Smooth muscle cell (in vitro differentiated cells): Measurements from ENCODE around the gene VWA7. TPM values are rescaled to one million over a fixed set of nuclear protein-coding genes. Genes with fewer than 3 reads are reported as not detected.

Experiments used
- DNase-seq: peaks from one replicate; lab custom pipeline; 2025; ENCODE audit not compliant: unreplicated experiment; lab: John Stamatoyannopoulos, UW
- H2AFZ ChIP-seq: fragments of 200-600 bp; sonication (generic); 2 replicates; pipeline ENCODE4 v1.6.0; 2016; ENCODE audit warnings: antibody characterized with exemption, low read depth, mild to moderate bottlenecking
- H3F3A ChIP-seq: fragments of 200-600 bp; sonication (generic); 2 replicates; pipeline ENCODE4 v1.6.0; 2017; ENCODE audit warnings: antibody characterized with exemption, low read depth
- H3K27ac ChIP-seq: fragments of 200-600 bp; sonication (generic); 2 replicates; pipeline ENCODE4 v1.5.1; 2016; ENCODE audit warnings: low read depth, mild to moderate bottlenecking
- H3K27me3 ChIP-seq: fragments of 200-600 bp; sonication (generic); 2 replicates; pipeline ENCODE4 v1.6.1; 2016; ENCODE audit warnings: low read depth, mild to moderate bottlenecking
- H3K36me3 ChIP-seq: fragments of 200-600 bp; sonication (generic); 2 replicates; pipeline ENCODE4 v1.5.1; 2016; ENCODE audit warnings: low read depth
- H3K4me1 ChIP-seq: fragments of 200-600 bp; sonication (generic); 2 replicates; pipeline ENCODE4 v1.5.1; 2016; ENCODE audit warnings: low read depth
- H3K4me2 ChIP-seq: fragments of 200-600 bp; sonication (generic); 2 replicates; pipeline ENCODE4 v1.6.0; 2016; ENCODE audit warnings: mild to moderate bottlenecking
- H3K4me3 ChIP-seq: fragments of 200-600 bp; sonication (generic); 2 replicates; pipeline ENCODE4 v1.5.1; 2016; ENCODE audit warnings: mild to moderate bottlenecking
- H3K79me2 ChIP-seq: fragments of 200-600 bp; sonication (generic); 2 replicates; pipeline ENCODE4 v1.6.0; 2016; ENCODE audit warnings: low read depth, mild to moderate bottlenecking
- H3K9ac ChIP-seq: fragments of 200-600 bp; sonication (generic); 2 replicates; pipeline ENCODE4 v1.6.0; 2016; ENCODE audit warnings: low read depth
- H3K9me3 ChIP-seq: fragments of 200-600 bp; sonication (generic); replicated peaks from 2 replicates; pipeline ENCODE4 v1.5.1; 2016; ENCODE audit warnings: low read depth
- H4K20me1 ChIP-seq: fragments of 200-600 bp; sonication (generic); 2 replicates; pipeline ENCODE4 v1.6.0; 2016; ENCODE audit warnings: low read depth
- CTCF ChIP-seq: fragments of 200-600 bp; sonication (generic); IDR thresholded peaks from 2 replicates; pipeline ENCODE4 v1.5.1; 2017; ENCODE audit warnings: borderline replicate concordance, mild to moderate bottlenecking, antibody characterized with exemption; ENCODE audit not compliant: insufficient read depth, poor library complexity, severe bottlenecking
- WGBS: methylation state at CpG from one replicate; pipeline ENCODE4 v1.1.7; 2016; ENCODE audit warnings: low lambda C conversion rate; 5-methylcytosine and 5-hydroxymethylcytosine counted together
- polyA plus RNA-seq: library from polyadenylated mRNA; unstranded; fragments of >200 nt; fragmentation: Nextera tagmentation; extraction: Ambion mirVana; gene quantifications from 2 replicates; pipeline ENCODE4 v1.2.1, GENCODE V29; 2016
- total RNA-seq: library from RNA; depleted of rRNA; stranded (reverse); fragments of >200 nt; gene quantifications from 2 replicates; pipeline ENCODE4 v1.2.3, GENCODE V29; 2014

Gene VWA7
- total and polyA plus RNA-seq, 2 experiments from 2014 or later: 0.08 to 0.58 TPM

GRCh38 chr6:31734821-31735406, 42.2 kb downstream of the VWA7 start:
- H3F3A ChIP-seq: peaks cover 60% of the 10 kb centered on the region
- no peaks in the 10 kb centered on the region for H3K9me3 ChIP-seq
- H3K4me2 ChIP-seq: peak overlapping the region; percentile 100
- 1% methylated on average over 16 of the region's 18 CpGs for WGBS
- H3K79me2 ChIP-seq: peaks cover 47% of the 10 kb centered on the region
- H3K27me3 ChIP-seq: no peaks in the 10 kb centered on the region
- peaks cover 45% of the 10 kb centered on the region for H4K20me1 ChIP-seq
- H2AFZ ChIP-seq: no peak overlapping the region
- H3K4me3 ChIP-seq: peak overlapping the region; percentile 99
- no peak for DNase-seq
- no peaks in the 10 kb centered on the region for H3K36me3 ChIP-seq
- peak overlapping the region; percentile 89 for H3K9ac ChIP-seq
- no peak for TF ChIP-seq CTCF
- peak overlapping the region; percentile 84 for H3K27ac ChIP-seq
- H3K4me1 ChIP-seq: peaks cover 44% of the 10 kb centered on the region

GRCh38 chr6:31734247-31734820, 42.8 kb downstream of the VWA7 start:
- H3K79me2 ChIP-seq: peaks cover 47% of the 10 kb centered on the region
- H3K27ac ChIP-seq: peak overlapping the region; percentile 84
- 0% methylated on average over 2 of the region's 2 CpGs for WGBS

GRCh38 chr6:31733734-31734133, 43.4 kb downstream of the VWA7 start:
- Histone ChIP-seq H3K27ac (peak overlapping the region; percentile 84), H3K9me3 (no peaks in the 10 kb centered on the region), H3K36me3 (no peaks in the 10 kb centered on the region), H3K4me3 (peak overlapping the region; percentile 99), H3K27me3 (no peaks in the 10 kb centered on the region), H3F3A (peaks cover 60% of the 10 kb centered on the region), H2AFZ (no peak overlapping the region), H3K79me2 (peaks cover 51% of the 10 kb centered on the region), H4K20me1 (peaks cover 49% of the 10 kb centered on the region), H3K4me2 (peak overlapping the region; percentile 100), H3K4me1 (peaks cover 42% of the 10 kb centered on the region), H3K9ac (peak overlapping the region; percentile 89)
- DNase-seq: no peak
- TF ChIP-seq CTCF: no peak
- WGBS: 94% methylated on average over 4 of the region's 4 CpGs

More at GRCh38 chr6:31734247-31734820, 42.8 kb downstream of the VWA7 start:
- no peak for DNase-seq
- peaks cover 60% of the 10 kb centered on the region for H3F3A ChIP-seq
- H4K20me1 ChIP-seq: peaks cover 45% of the 10 kb centered on the region
- H3K9ac ChIP-seq: peak overlapping the region; percentile 89
- no peak for TF ChIP-seq CTCF
- no peak overlapping the region for H2AFZ ChIP-seq
- peak overlapping the region; percentile 100 for H3K4me2 ChIP-seq
- H3K27me3 ChIP-seq: no peaks in the 10 kb centered on the region
- H3K36me3 ChIP-seq: no peaks in the 10 kb centered on the region
- H3K9me3 ChIP-seq: no peaks in the 10 kb centered on the region
- H3K4me1 ChIP-seq: peaks cover 43% of the 10 kb centered on the region
- H3K4me3 ChIP-seq: peak overlapping the region; percentile 99
